ENCODE results near the gene FSTL3.
A peak's percentile ranks its signal among the peaks of the same experiment; 100 is the strongest.

Gene FSTL3

DNA sequence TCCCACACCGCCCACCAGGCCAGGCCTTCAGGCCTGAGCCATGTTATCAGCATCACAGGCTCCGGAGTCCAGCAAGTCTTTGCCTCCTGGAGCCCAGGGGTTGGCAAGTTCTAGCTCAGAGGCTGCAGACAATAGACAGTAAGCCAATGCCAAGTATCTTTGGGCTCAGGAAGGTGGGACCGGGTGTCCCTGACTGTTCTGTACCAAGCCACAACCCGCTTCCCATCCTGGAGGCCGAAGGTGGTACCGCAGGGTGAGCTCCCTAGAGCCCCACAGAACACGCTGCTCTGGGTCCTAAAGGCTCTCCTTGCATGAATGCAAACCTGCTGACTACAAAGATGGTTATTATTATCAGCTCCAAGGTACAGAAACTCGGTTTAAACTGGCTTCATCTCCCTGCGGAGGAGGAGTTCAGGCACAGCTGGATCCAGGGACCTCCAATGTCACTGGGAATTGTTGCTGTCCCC, 5.5 kb upstream of the FSTL3 start:
- no peak overlapping the region for H3K9ac ChIP-seq (ENCODE audit: low read depth, low read length)
- H3K36me3 ChIP-seq (ENCODE audit: insufficient read depth, low read length): no peaks in the 10 kb centered on the region
- no peaks in the 10 kb centered on the region for H3K79me2 ChIP-seq (ENCODE audit: insufficient read depth, low read length)
- H3K4me3 ChIP-seq (ENCODE audit: low read depth in 1 of 2, low read length in 2 of 2): no peak overlapping the region
- H3K9me3 ChIP-seq (ENCODE audit: insufficient read depth, low read length, severe bottlenecking): no peaks in the 10 kb centered on the region
- no peaks in the 10 kb centered on the region for H3K4me1 ChIP-seq (ENCODE audit: insufficient read depth, low read length)
- no peak overlapping the region for H2AFZ ChIP-seq (ENCODE audit: low read depth, low read length)
- no peak overlapping the region for H3K27ac ChIP-seq (ENCODE audit: low read length)
- H4K20me1 ChIP-seq (ENCODE audit: insufficient read depth, low read length): no peaks in the 10 kb centered on the region
- TF ChIP-seq, protein P1, sequence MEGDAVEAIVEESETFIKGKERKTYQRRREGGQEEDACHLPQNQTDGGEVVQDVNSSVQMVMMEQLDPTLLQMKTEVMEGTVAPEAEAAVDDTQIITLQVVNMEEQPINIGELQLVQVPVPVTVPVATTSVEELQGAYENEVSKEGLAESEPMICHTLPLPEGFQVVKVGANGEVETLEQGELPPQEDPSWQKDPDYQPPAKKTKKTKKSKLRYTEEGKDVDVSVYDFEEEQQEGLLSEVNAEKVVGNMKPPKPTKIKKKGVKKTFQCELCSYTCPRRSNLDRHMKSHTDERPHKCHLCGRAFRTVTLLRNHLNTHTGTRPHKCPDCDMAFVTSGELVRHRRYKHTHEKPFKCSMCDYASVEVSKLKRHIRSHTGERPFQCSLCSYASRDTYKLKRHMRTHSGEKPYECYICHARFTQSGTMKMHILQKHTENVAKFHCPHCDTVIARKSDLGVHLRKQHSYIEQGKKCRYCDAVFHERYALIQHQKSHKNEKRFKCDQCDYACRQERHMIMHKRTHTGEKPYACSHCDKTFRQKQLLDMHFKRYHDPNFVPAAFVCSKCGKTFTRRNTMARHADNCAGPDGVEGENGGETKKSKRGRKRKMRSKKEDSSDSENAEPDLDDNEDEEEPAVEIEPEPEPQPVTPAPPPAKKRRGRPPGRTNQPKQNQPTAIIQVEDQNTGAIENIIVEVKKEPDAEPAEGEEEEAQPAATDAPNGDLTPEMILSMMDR (IDR thresholded peaks at IDR 0.05; ENCODE audit: borderline replicate concordance, extremely low read depth, low read length, poor library complexity, severe bottlenecking): peak; percentile 17
- no peak for TF ChIP-seq EZH2 (IDR thresholded peaks at IDR 0.05; ENCODE audit: borderline replicate concordance, low read depth, low read length, severe bottlenecking)
- DNase-seq (no peak), ATAC-seq (ENCODE audit: insufficient read depth, low read depth) (peak; percentile 35; the same call in 1 of the 3 replicates)
- no peaks in the 10 kb centered on the region for H3K27me3 ChIP-seq (ENCODE audit: insufficient read depth, low read length, poor library complexity)
- H3K4me2 ChIP-seq (ENCODE audit: insufficient read depth, low read length): no peak overlapping the region

DNA sequence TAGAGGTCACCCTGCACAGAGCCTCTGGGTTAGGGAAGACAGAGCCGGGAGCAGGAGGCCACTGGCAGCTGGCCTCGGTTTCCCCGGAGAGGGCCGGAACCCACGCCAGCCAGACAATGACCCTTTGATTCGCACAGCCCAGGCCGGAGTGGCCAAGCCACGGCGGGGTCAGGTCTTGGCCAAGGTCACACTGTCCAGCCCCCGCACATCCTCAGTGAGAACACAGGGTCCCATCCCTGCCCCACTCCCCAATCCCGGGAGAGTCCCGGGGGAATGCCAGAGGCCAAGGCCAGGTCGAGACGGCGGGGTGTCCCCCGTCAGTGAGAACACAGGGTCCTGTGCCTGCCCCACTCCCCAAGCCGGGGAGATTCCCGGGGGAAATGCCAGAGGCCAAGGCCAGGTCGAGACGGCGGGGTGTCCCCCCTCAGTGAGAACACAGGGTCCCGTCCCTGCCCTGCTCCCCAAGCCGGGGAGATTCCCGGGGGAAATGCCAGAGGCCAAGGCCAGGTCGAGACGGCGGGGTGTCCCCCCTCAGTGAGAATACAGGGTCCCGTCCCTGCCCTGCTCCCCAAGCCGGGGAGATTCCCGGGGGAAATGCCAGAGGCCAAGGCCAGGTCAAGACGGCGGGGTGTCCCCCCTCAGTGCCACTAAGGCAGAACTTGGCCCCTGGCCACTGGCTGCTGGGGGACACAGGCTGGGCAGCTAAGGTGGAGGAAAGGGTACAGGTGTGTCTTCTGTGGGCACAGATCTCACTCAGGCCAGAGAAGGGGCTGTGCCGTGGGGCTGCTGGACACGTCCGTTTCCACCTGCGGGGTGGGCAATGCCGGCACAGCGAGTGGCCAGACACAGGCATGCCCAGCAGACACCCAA, 1.7 kb upstream of the FSTL3 start:
- Histone ChIP-seq H3K4me2 (ENCODE audit: insufficient read depth, low read length) (no peak overlapping the region), H4K20me1 (ENCODE audit: insufficient read depth, low read length) (peaks cover 17% of the 10 kb centered on the region), H3K79me2 (ENCODE audit: insufficient read depth, low read length) (peaks cover 6% of the 10 kb centered on the region), H3K27me3 (ENCODE audit: insufficient read depth, low read length, poor library complexity) (no peaks in the 10 kb centered on the region), H3K36me3 (ENCODE audit: insufficient read depth, low read length) (no peaks in the 10 kb centered on the region), H3K27ac (ENCODE audit: low read length) (no peak overlapping the region), H3K4me1 (ENCODE audit: insufficient read depth, low read length) (peaks cover 9% of the 10 kb centered on the region), H3K9ac (ENCODE audit: low read depth, low read length) (no peak overlapping the region), H3K4me3 (ENCODE audit: low read depth in 1 of 2, low read length in 2 of 2) (no peak overlapping the region), H2AFZ (ENCODE audit: low read depth, low read length) (no peak overlapping the region), H3K9me3 (ENCODE audit: insufficient read depth, low read length, severe bottlenecking) (no peaks in the 10 kb centered on the region)
- ATAC-seq (ENCODE audit: insufficient read depth, low read depth) (no peak), DNase-seq (no peak)
- no peak for TF ChIP-seq EZH2 (IDR thresholded peaks at IDR 0.05; ENCODE audit: borderline replicate concordance, low read depth, low read length, severe bottlenecking)
- TF ChIP-seq, protein P1 (IDR thresholded peaks at IDR 0.05; ENCODE audit: borderline replicate concordance, extremely low read depth, low read length, poor library complexity, severe bottlenecking): no peak

DNA sequence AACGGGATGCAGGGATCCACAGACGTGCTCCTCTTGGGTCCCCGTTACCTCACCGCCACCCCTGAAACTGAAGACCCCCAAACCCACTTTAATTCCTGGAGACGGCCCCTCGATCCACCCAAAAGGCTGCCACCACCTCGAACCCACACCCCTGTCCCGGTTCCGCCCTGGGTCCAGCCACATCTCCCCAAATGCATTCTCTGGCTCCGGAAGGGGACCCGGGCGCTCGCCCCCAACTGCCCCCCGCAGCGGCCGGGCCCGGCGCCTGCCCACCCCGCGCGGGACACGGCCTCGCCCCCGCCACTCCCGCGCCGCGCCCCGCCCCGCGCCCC, 219 bp upstream of the FSTL3 start:
- DNase-seq: no peak
- no peak for TF ChIP-seq EZH2 (IDR thresholded peaks at IDR 0.05; ENCODE audit: borderline replicate concordance, low read depth, low read length, severe bottlenecking)
- TF ChIP-seq, protein P1 (IDR thresholded peaks at IDR 0.05; ENCODE audit: borderline replicate concordance, extremely low read depth, low read length, poor library complexity, severe bottlenecking): no peak
- Histone ChIP-seq H3K79me2 (ENCODE audit: insufficient read depth, low read length) (peaks cover 9% of the 10 kb centered on the region), H3K9me3 (ENCODE audit: insufficient read depth, low read length, severe bottlenecking) (no peaks in the 10 kb centered on the region), H4K20me1 (ENCODE audit: insufficient read depth, low read length) (peaks cover 18% of the 10 kb centered on the region), H3K27me3 (ENCODE audit: insufficient read depth, low read length, poor library complexity) (no peaks in the 10 kb centered on the region), H3K4me3 (ENCODE audit: low read depth in 1 of 2, low read length in 2 of 2) (no peak overlapping the region), H3K27ac (ENCODE audit: low read length) (no peak overlapping the region), H3K4me1 (ENCODE audit: insufficient read depth, low read length) (peaks cover 13% of the 10 kb centered on the region), H2AFZ (ENCODE audit: low read depth, low read length) (no peak overlapping the region), H3K4me2 (ENCODE audit: insufficient read depth, low read length) (no peak overlapping the region), H3K36me3 (ENCODE audit: insufficient read depth, low read length) (no peaks in the 10 kb centered on the region; the same call in 1 of the 2 replicates), H3K9ac (ENCODE audit: low read depth, low read length) (no peak overlapping the region)
- ATAC-seq (ENCODE audit: insufficient read depth, low read depth): no peak

Measured in DND-41 (cell line).